GM21825 (cell line): ENCODE measurements around the gene CD8A.
"Not testable (repeated sequence)": the region's sequence is repeated elsewhere in the genome, so short reads cannot be mapped to it uniquely, and the experiment has no call there.

Experiments used
- ATAC-seq: cut with Tn5 transposase; IDR thresholded peaks from one replicate; pipeline ENCODE4 v1.9.1; 2021; ENCODE audit warnings: mild to moderate bottlenecking, moderate library complexity; ENCODE audit not compliant: unreplicated experiment

The CD8A gene

DNA sequence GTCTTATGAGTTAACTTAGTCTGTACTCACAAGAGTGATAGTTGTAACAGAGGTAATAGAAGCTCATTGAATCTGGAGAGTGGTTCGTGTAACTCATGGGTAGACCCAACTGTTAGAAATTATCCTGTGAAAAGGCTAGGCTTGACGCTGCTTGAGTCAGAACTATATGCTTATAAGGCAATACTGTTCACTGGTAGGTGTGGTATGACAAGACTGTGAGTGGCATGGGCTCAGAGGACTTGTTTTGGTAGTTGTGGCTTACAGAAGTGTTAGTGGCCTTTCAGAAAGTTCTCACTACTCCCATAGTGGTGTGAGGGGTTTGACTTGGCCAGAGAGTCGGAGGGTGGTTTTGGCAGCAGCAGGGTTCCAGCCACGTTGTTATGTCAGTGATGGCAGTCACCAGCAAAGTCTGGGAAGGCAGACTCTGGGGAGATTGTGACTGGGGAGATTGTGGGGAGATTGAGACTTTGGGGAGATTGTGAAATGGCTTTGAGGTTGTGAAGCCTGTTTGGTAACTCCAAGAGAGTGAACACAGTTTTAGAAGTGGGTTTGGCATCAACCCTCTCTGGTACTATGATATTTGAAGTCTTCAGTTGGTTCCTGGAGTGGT lies 48.7 kb downstream of the CD8A start:
- ATAC-seq = not testable (repeated sequence)

DNA sequence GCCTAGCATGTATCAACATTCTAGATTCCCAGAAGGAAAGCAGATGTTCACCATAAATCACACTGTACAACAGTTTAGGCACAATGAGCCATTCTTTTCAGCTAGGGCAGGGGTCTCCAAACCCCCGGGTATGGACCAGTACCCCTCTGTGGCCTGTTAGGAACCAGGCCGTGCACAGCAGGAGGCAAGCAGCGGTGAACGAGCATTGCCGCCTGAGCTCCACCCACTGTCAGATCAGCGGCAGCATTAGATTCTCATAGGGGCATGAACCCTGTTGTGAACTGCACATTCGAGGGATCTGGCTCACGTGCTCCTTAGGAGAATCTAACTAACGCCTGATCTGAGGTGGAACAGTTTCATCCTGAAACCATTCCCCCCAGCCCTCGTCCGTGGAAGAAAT lies 50.8 kb downstream of the CD8A start:
- ATAC-seq = not testable (repeated sequence)

DNA sequence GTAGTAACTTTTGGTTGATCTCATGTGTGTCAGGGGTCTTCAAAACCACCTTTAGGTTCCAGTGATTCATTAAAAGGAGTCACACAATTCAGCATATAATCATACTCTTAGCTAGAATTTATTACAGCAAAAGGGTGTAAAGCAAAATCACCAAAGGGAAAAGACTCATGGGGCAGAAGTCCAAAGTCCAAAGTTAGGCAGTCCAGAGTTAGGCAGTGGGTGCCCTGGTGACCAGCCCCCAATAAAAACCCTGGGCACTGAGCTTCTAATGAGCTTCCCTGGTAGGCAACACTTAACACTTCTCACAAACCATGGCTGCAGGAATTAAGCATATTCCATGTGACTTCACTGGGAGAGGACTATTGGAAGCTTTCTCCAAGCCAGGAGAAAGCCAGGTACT lies 51.2 kb downstream of the CD8A start:
- not testable (repeated sequence) for ATAC-seq

DNA sequence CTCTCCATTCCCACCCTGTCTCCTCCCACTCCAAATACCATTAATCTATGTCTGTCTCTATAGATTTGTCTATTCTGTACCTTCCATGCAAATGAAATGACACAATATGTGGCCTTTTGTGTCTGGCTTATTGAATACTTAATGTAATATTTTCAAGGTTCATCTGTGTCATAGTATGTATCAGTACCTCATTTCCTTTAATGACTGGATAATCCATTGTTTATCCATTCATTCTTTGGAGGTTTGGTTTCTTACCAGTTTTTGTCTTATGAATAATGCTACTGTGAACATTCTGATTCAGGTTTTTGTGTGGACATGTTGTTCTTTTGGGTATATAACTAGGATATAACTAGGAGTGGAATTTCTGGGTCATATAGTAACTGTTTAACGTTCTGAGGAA lies 55.8 kb downstream of the CD8A start:
- ATAC-seq = not testable (repeated sequence)
